ENCODE measurements around the gene RB1.

The RB1 gene

GRCh38 chr13:48303359-48304142, at the start of gene RB1:
Gene RB1, plus strand, starts transcription at chr13:48303751. Its CDS starts 162 bp downstream, at chr13:48303913.
- peak; percentile 72 to 84 (median 78) for DNase-seq (ENCODE audit: low read depth in 2 of 3, low spot score in 2 of 3)

GRCh38 chr13:48253849-48254248, 49.7 kb upstream of the RB1 start:
- no peak for DNase-seq (ENCODE audit: low read depth in 2 of 3, low spot score in 2 of 3)

DNA sequence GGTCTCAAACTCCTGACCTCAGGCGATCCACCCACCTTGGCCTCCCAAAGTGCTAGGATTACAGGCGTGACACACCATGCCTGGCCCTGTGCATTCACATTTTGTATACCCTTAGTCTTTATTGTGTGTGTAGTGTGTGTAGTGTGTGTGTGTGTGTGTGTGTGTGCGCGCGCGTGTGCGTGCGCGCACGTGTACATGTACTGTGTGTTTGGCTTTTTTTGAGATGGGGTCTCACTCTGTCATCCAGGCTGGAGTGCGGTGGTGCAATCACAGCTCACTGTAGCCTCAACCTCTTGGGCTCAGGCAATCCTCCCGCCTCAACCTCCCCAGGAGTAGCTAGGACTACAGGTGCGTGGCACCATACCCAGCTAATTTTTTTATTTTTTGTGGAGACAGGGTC, 48.5 kb upstream of the RB1 start:
- DNase-seq (ENCODE audit: low read depth in 2 of 3, low spot score in 2 of 3) = no peak

DNA sequence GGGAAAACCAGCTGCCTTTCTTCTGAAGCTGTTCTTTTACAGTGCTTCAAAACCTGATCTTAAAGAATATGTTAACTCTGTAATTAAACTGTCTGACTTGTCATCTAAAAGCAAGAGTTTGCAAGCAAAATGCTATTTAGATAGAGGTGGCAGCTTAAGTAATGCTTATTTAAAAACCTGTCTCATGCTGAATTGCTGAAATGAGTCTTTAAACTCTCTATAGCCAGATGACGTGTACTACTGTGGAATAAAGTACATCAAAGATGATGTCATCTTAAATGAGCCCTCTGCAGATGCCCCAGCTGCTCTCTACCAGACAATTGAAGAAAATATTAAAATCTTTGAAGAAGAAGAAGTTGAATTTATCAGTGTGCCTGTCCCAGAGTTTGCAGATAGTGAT, 47.6 kb upstream of the RB1 start:
- DNase-seq (ENCODE audit: low read depth in 2 of 3, low spot score in 2 of 3) = no peak

- DNase-seq (ENCODE audit: low read depth in 2 of 3, low spot score in 2 of 3) = no peak
Observed at GRCh38 chr13:48258002-48258401, 45.5 kb upstream of the RB1 start.

DNA sequence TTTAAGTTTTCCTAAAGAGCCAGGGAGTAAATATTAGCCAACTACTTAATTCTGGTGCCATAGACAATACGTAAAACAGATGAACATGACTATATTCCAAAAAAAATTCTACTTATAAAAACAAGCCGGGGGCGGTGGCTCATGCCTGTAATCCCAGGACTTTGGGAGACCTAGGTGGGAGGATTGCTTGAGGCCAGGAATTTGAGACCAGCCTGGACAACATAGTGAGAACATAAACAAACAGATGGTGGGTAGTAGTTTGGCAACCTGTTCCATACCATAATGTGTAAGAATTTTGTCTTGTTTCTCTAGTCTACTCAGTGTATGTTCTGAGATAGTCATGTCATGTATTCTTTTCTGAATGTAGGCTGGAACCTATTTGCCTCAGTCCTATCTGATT, 45.1 kb upstream of the RB1 start:
- DNase-seq (ENCODE audit: low read depth in 2 of 3, low spot score in 2 of 3) = no peak

DNA sequence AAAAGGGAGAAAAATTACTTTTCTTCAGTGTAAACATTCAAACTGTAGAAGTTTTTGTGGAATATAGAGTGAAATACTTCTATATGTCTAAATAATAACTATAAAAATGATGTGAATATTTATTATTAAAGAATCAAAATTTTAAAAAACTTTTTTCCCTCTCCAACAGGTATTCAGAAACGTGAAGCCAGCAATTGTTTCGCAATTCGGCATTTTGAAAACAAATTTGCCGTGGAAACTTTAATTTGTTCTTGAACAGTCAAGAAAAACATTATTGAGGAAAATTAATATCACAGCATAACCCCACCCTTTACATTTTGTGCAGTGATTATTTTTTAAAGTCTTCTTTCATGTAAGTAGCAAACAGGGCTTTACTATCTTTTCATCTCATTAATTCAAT, 42.6 kb upstream of the RB1 start:
- no peak for DNase-seq (ENCODE audit: low read depth in 2 of 3, low spot score in 2 of 3)

GRCh38 chr13:48263196-48263595, 40.4 kb upstream of the RB1 start:
- no peak for DNase-seq (ENCODE audit: low read depth in 2 of 3, low spot score in 2 of 3)

GRCh38 chr13:48264058-48264457, 39.5 kb upstream of the RB1 start:
- DNase-seq (ENCODE audit: low read depth in 2 of 3, low spot score in 2 of 3) = no peak

- no peak for DNase-seq (ENCODE audit: low read depth in 2 of 3, low spot score in 2 of 3)
Observed at GRCh38 chr13:48265217-48265815, 38.2 kb upstream of the RB1 start.

GRCh38 chr13:48266150-48266549, 37.4 kb upstream of the RB1 start:
- DNase-seq (ENCODE audit: low read depth in 2 of 3, low spot score in 2 of 3) = no peak

GRCh38 chr13:48266701-48267639, 36.6 kb upstream of the RB1 start:
- no peak for DNase-seq (ENCODE audit: low read depth in 2 of 3, low spot score in 2 of 3)

GRCh38 chr13:48268019-48268418, 35.5 kb upstream of the RB1 start:
- DNase-seq (ENCODE audit: low read depth in 2 of 3, low spot score in 2 of 3) = no peak

DNA sequence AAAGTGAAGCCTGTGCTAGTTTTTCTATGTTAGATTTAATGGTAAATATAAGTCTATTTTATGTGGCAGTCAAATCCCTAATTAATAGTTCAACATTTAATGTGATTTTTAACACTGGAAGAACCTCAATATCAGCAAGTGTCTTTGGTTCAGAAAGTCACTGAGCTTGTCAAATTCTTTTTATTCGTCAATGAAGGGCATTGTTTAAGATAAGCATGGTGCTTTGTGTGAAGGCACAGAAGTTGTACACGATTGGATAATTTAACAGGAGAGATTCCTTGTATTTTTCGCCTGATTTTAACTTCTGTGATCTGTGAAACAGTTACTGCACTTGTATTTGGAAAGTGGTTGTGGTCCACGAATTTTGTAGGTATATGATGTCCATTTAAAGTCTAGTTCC, 30.2 kb upstream of the RB1 start:
- no peak for DNase-seq (ENCODE audit: low read depth in 2 of 3, low spot score in 2 of 3)

DNA sequence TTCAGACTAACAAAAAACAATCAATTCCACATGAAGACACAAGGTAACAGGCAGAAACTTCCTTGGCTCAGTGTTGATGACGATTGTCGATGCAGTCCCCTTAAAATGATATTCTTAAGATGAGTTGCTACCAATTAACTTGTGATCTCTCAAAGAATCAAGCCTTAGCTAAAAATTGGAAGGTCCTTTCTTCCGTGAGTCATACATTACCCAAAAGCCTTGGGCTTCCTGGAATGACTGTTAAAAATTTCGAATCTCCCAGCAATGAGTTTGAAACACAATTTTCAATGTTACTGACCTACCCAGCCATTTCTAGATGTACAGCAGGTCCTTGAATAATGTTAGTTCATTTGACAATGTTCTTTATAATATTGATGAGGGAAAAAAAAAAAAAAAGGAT, 28.0 kb upstream of the RB1 start:
- DNase-seq (ENCODE audit: low read depth in 2 of 3, low spot score in 2 of 3) = no peak

GRCh38 chr13:48278806-48279205, 24.7 kb upstream of the RB1 start:
- DNase-seq (ENCODE audit: low read depth in 2 of 3, low spot score in 2 of 3) = no peak

GRCh38 chr13:48281556-48281955, 22.0 kb upstream of the RB1 start:
- DNase-seq (ENCODE audit: low read depth in 2 of 3, low spot score in 2 of 3) = no peak

DNA sequence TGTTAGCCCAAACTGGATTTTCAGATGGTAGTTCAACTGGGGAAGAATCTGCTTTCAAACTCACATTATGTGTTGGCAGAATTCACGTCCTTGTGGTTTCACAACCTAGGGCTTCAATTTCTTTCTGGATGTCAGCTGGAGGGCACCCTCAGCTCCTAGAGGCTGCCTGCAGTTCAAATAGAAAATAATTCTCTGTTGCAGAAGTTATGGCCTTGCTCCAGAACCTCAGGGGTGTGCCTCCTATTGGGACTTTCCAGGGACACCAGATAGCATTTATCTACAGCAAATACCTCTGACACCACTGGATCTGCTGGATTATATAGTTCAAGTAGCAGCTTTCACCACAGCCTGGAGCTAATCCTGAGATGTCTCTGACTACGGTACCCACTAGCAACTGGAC, 11.8 kb upstream of the RB1 start:
- no peak for DNase-seq (ENCODE audit: low read depth in 2 of 3, low spot score in 2 of 3)

GRCh38 chr13:48292650-48293049, 10.9 kb upstream of the RB1 start:
- DNase-seq (ENCODE audit: low read depth in 2 of 3, low spot score in 2 of 3) = no peak

- DNase-seq (ENCODE audit: low read depth in 2 of 3, low spot score in 2 of 3) = no peak
Observed at GRCh38 chr13:48294653-48295052, 8.9 kb upstream of the RB1 start.

GRCh38 chr13:48295271-48295670, 8.3 kb upstream of the RB1 start:
- no peak for DNase-seq (ENCODE audit: low read depth in 2 of 3, low spot score in 2 of 3)

GRCh38 chr13:48296528-48296927, 7.0 kb upstream of the RB1 start:
- no peak for DNase-seq (ENCODE audit: low read depth in 2 of 3, low spot score in 2 of 3)
